UCSD-AML1 (cell line): Measurements from ENCODE around the gene HIPK4.
"Not testable (repeated sequence)": the region's sequence is repeated elsewhere in the genome, so short reads cannot be mapped to it uniquely, and the experiment has no call there.

ENCODE experiments used
- DNase-seq: peaks from one replicate; lab custom pipeline; 2025; ENCODE audit not compliant: unreplicated experiment; lab: John Stamatoyannopoulos, UW

HIPK4 gene

GRCh38 chr19:40394816-40395210 lies 4.8 kb upstream of the HIPK4 start:
- DNase-seq: no peak

DNA sequence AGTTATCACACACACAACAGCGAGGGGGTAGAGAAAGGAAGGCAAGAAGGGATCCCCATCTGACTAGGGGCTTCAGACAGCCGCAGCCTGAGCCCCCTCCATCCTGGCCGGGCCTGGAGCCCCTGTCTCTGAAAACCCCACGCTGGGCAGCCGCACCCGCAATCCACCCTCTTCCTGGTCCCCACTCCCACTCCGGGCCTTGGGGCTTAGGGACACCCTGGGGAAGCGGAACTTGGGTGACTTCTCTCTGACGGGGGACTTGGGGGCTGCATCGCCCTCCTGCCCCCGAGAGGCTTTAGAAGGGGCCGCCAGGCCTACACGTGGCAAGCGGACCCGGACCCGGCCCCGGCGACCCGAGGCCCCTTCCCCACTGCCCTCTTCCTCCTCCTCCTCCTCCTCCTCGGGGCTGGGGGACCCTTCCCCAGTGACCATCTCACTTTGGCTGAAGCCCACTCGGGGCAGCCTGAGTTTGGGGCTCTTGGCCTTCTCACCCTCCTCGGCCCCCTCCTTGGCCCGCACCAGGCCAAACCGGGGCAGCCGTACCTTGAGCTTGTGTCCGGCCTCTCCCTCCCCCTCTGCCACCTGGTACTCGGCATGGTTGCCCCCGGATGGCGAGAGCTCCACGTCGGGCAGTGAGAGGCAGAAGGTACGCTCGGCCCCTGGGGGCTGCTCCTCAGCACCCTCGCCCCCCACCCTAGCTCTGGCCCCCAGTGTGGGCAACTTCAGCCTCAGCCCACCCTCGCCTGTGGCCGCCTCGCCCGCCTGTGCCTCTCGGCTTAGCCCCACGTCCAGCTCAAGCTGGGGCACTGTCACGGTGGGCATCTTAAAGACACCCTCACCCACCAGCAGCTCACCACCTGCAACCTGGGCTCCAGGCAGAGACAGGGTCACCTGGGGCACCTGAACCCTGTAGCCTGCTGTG lies 4.2 kb upstream of the HIPK4 start:
- no peak for DNase-seq

DNA sequence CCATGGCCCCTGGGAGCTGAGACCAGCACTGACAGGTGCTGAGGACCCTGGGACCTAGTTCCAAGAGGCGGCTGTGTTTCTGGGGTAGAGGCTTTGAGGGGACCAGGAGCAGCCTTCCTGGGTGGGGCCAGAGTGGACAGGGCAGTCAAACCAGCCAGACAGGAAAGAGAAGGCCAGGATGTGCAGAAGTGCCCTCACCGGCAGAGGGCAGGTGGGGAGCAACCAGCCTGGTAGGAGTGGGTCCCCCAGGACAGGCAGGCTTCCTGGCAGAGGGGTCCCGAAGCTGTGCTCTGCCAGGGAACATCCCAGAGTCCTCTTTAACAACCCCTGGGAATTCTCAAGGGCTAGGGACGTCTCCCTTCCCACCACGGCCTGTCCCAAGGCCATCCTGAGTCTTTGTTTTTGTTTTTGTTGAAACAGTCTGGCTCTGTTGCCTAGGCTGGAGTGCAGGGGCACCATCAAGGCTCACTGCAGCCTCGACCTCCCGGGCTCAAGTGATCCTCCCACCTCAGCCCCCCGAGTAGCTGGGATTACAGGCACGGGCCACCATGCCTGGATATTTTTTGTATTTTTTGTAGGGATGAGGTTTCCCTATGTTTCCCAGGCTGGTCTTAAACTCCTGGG lies 3.0 kb upstream of the HIPK4 start:
- peak; percentile 23 for DNase-seq

DNA sequence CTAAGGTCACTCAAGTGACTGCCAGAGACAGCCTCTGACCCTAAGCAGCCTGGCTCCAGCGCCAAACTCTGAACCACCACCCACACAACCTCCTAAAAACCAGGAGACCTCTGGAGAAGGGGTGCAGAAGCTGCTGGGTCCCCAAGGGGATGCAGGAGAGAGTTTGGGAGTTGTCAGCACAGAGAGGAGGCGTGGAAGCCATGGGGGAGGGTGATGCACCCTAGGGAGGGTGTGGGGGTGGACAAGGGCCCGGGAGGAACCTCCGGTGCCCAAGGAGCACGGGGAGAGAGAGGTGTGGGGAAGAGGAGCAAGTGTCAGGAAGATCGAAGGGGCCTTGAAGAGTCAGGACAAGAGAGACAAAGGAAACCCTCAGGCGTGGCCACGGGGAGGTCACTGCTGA lies 2.1 kb upstream of the HIPK4 start:
- DNase-seq: no peak

DNA sequence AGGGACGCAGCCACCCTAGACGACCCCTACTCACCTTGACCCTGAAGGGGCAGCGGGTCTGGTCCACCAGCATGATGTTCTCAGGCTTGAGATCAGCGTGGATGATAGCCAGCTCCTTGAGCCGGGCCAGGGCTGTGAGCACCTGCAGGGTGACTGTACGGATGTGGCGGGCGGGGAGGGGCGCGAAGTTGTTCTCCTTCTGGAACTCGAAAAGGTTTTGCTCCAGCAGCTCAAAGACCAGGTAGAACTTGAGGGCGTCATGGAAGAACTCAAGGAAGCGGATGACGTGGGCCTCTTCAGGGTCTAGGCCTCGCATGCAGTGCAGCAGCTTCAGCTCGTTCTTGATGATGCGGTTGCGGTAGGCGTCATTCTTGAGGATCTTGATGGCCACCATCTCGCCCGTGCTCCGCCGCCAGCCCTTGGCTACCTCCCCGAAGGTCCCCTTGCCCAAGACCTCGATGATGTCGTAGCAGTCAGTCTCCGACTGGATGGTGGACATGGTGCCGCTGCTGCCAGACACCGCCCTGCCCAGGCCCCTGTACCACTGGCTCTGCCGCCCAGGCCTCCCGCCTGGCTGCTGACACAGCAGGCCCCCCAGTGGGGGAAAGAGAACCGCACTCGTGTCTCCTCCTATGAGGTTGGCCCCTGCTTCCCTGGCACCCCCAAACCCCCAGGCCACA lies 437 bp downstream of the HIPK4 start:
- DNase-seq: no peak

DNA sequence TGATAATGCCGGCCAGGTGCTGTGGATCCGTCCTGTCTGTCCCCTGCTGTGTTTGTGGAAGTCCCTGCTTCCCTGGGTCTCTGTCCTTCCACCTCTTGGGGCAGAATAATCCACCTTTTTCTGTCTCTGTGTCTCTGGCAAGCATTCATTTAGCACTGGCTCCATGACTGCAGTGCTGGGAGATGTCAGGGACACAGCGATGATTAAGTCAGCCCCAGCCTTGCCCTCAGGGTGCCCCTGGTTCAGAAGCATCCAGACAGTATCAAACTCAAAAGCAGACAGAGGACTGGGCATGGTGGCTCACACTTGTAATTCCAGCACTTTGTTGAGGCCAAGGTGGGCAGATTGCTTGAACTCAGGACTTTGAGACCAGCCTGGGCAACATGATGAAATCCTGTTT lies 1.5 kb downstream of the HIPK4 start:
- no peak for DNase-seq

DNA sequence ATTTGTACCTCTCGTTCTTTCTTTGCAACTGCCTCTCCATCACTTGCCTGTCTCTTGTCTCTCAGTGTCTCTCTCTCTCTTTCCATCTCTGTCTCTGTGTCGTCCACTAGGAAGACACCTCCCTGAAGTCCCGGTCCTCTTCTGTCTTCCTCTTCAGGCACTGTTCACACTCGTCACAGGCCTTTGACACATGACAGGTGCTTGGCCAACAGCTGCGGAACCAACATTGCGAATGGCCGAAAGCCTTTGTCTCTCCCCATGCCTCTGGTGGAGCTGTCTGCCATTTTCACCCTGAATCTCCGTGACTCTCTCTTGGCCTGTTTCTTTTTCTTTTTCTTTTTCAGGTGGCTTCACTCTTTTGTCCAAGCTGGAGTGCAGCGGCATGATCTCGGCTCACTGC lies 2.8 kb downstream of the HIPK4 start:
- no peak for DNase-seq

GRCh38 chr19:40383668-40384248 lies 6.2 kb downstream of the HIPK4 start:
- DNase-seq: no peak

GRCh38 chr19:40381321-40381720 lies 8.7 kb downstream of the HIPK4 start:
- DNase-seq: no peak

DNA sequence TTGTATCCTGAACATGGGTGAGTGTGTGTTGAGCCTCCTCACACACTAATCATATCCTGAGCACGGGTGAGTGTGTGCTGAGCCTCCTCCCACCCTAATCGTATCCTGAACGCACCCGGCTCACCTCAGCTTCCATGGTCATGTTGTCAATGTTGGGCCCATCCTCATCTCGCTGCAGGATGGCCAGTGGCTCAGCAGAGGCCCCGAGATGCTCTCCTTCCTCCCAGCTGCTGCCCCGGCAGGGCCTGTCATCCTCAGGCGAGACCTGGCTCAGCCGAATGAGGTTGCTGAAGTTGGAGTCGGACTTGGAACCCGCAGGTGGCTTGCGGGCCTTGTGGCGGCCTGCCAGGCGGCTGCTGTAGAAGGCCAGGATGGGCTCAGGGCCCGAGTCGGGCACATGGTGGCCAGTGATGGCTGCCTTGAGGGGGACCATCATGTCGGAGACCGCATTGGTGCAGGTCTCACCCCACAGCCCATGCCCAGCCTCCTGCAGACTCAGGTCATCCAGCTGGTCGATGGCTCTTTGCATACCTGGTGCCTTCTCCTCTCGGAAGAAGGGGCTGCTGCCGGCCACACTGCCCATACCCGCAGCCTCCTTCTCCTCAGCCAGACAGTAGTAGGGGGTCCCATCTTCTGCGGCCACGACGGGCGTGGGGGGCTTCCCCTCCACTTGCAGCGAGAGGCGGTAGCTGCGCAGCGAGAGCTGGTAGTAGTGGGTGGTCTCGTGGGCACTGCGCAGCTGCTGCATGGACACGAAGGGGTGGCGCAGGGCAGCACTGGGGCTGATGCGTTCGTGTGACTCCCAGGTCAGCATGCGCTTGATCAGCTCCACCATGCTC lies 9.6 kb downstream of the HIPK4 start:
- no peak for DNase-seq

GRCh38 chr19:40379446-40380198 lies 10.4 kb downstream of the HIPK4 start:
- DNase-seq: no peak

- DNase-seq: no peak
Measured at GRCh38 chr19:40378509-40378908, 11.5 kb downstream of the HIPK4 start.

GRCh38 chr19:40377876-40378385 lies 12.1 kb downstream of the HIPK4 start:
- no peak for DNase-seq

DNA sequence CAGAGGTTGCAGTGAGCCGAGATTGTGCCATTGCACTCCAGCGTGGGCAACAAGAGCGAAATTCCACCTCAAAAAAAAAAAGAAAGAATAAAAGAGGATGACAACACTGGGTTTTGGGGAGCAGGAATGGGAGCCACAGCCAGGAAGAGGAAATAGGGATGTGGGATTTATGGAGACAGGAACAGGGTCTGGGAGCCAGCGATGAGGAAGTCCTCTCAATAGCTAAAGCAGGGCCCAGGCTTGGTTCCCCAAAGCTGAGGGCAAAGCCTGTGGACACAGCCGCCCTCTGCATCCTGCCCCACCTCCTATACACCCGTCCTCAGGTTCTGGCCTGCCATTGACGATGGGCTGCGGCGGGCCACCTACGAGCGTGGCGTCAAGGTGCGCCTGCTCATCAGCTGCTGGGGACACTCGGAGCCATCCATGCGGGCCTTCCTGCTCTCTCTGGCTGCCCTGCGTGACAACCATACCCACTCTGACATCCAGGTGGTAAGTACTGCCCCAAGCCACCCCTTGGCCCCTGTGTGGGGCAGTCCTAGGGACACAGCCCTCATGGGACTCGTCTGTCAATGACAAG lies 13.6 kb downstream of the HIPK4 start:
- DNase-seq: no peak

DNA sequence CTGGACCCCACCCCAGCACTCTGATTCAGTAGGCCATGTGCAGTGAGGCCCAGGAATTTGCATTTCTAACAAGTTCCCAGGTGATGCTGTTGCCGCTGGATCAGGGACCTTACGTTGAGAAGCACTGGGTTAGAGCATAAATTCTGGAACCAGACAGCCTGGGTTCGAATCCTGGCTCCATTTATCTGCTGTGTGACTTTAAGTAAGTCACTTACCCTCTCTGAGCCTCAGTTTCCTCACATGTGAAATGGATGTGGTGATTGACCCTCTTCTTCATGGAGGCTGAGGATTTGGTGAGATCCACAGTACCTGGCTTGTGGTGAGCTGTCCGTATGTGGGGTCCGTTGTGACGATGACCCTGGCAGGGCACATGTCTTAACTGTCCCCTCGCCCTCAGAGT lies 15.9 kb downstream of the HIPK4 start:
- DNase-seq: no peak

- DNase-seq: no peak
Measured at GRCh38 chr19:40371802-40372122, 18.2 kb downstream of the HIPK4 start.

GRCh38 chr19:40370997-40371801 lies 18.8 kb downstream of the HIPK4 start:
- no peak for DNase-seq

- DNase-seq: not testable (repeated sequence)
Measured at GRCh38 chr19:40370253-40370652, 19.7 kb downstream of the HIPK4 start.

GRCh38 chr19:40369797-40370196 lies 20.2 kb downstream of the HIPK4 start:
- DNase-seq: no peak
